H1 (cell line): ENCODE data around the gene ADIPOR2. TPM values are rescaled to one million over a fixed set of nuclear protein-coding genes. Genes with fewer than 3 reads are reported as not detected.

Experiments used
- JUND ChIP-seq: IDR thresholded peaks from 2 replicates; pipeline ENCODE4 v1.6.1; 2011; ENCODE audit warnings: mild to moderate bottlenecking, improper control_type of control experiment, low read length
- polyA plus RNA-seq, 7 experiments: library from polyadenylated mRNA; depleted of rRNA in 3 of 7; stranded (reverse) in 5 of 7; unstranded in 2 of 7; fragments of >200 nt in 5 of 7; fragments of 200-250 nt in 2 of 7; gene quantifications; 1 replicate in 5 of 7; 2 replicates in 1 of 7; 4 replicates in 1 of 7; pipeline versions ENCODE4 v1.2.1 to v1.2.3, GENCODE V29; 2011 to 2013; ENCODE audit warnings: missing spikeins in 2 of 7, mixed read lengths in 2 of 7
- total RNA-seq: library from RNA; stranded (reverse); fragmentation: NEBNext Ultra II Directional; extraction: Animal tissue kit (Norgen Biotek cat#: 25700); gene quantifications from 2 replicates; pipeline ENCODE4 v1.2.1, GENCODE V29; 2021

The ADIPOR2 gene
- total and polyA plus RNA-seq, 2 of the 8 experiments (the other 6 are each of a cell fraction or from before 2014, with no cell fraction given): 17.5 to 50.8 TPM

DNA sequence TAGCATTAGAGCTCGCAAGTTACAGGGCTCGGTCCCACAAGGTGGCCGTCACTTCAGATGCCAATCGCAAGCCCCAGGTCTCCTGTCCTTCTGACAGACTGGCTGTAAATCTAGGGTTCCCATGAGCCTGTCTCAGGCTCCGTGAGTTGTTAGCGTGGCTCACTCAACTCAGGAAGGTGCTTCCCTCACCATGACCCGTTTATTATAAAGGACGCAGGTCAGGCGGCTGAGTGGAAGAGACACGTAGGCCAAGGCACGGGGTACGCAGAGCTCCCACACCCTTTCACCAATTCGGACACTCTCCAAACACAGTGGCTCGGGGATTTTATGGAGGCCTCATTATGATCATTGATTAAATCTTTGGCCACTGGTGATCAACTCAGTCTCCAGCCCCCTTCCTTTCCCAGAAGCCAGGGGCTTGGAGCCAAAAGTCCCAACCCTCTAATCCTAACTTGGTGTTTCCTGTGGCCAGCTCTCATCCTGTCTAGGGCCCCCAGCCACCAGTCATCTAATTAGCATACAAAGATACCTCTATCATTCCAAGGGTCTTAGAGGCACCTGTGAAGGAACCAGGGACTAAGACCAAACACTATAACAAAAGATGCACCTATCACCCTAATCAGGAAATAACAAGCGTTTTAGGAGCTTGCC is 103.7 kb downstream of the ADIPOR2 start (continued):
- no peak for TF ChIP-seq JUND
- TF ChIP-seq, all 59 proteins: peak for 0
